ENCODE data around the gene ANKRD12. TPM values are rescaled to one million over a fixed set of nuclear protein-coding genes. Genes with fewer than 3 reads are reported as not detected.

ANKRD12 gene
- polyA plus RNA-seq, 1 donor from 2014 or later: 32.3 TPM

GRCh38 chr18:9196568-9196967 is 60.0 kb downstream of the ANKRD12 start:
- H3K79me2 ChIP-seq (replicated peaks; ENCODE audit: insufficient read depth, low read length): no peaks in the 10 kb centered on the region
- no peak overlapping the region for H3K4me3 ChIP-seq (ENCODE audit: low read length)
- no peaks in the 10 kb centered on the region for H3K9me3 ChIP-seq (ENCODE audit: low read length)
- no peaks in the 10 kb centered on the region for H3K9me2 ChIP-seq (ENCODE audit: insufficient read depth, low read length)
- no peaks in the 10 kb centered on the region for H3K27me3 ChIP-seq (ENCODE audit: insufficient read depth, low read depth, low read length)
- no peak overlapping the region for H3K4me2 ChIP-seq (ENCODE audit: low read length)
- H3K27ac ChIP-seq (ENCODE audit: low read length): no peak overlapping the region
- H3F3A ChIP-seq (ENCODE audit: insufficient read depth, low read length, poor library complexity, severe bottlenecking): no peaks in the 10 kb centered on the region
- TF ChIP-seq REST (IDR thresholded peaks at IDR 0.05; ENCODE audit: borderline replicate concordance): no peak
- TF ChIP-seq CTCF (IDR thresholded peaks at IDR 0.05; ENCODE audit: poor library complexity, severe bottlenecking): no peak
- no peak for TF ChIP-seq POLR2AphosphoS5 (IDR thresholded peaks at IDR 0.05)
- TF ChIP-seq EP300 (conservative IDR thresholded peaks at IDR 0.05; ENCODE audit: poor library complexity, severe bottlenecking): no peak
- no peak for TF ChIP-seq RAD21 (conservative IDR thresholded peaks at IDR 0.05)
- no peak for TF ChIP-seq MXI1 (conservative IDR thresholded peaks at IDR 0.05; ENCODE audit: poor library complexity, severe bottlenecking)
- no peak for TF ChIP-seq SMC3 (conservative IDR thresholded peaks at IDR 0.05; ENCODE audit: poor library complexity)
- no peak for TF ChIP-seq TAF1 (IDR thresholded peaks at IDR 0.05; ENCODE audit: low read depth)
- no peak for TF ChIP-seq EZH2 (IDR thresholded peaks at IDR 0.05; ENCODE audit: borderline replicate concordance, insufficient read depth, low read length, poor library complexity, severe bottlenecking)
- H2AFZ ChIP-seq (ENCODE audit: low read depth, low read length): no peak overlapping the region
- H4K20me1 ChIP-seq (ENCODE audit: insufficient read depth): no peaks in the 10 kb centered on the region
- no peaks in the 10 kb centered on the region for H3K36me3 ChIP-seq (ENCODE audit: insufficient read depth, low read length)
- no peak overlapping the region for H3K9ac ChIP-seq (ENCODE audit: low read length)

- Histone ChIP-seq H4K20me1 (ENCODE audit: insufficient read depth) (no peaks in the 10 kb centered on the region), H3K27ac (ENCODE audit: low read length) (no peak overlapping the region), H3K36me3 (ENCODE audit: insufficient read depth, low read length) (peaks cover 4% of the 10 kb centered on the region), H3K9me2 (ENCODE audit: insufficient read depth, low read length) (no peaks in the 10 kb centered on the region), H3K4me2 (ENCODE audit: low read length) (no peak overlapping the region), H3K9ac (ENCODE audit: low read length) (no peak overlapping the region), H3K79me2 (replicated peaks; ENCODE audit: insufficient read depth, low read length) (no peaks in the 10 kb centered on the region), H3K9me3 (ENCODE audit: low read length) (no peaks in the 10 kb centered on the region), H2AFZ (ENCODE audit: low read depth, low read length) (no peak overlapping the region), H3K27me3 (ENCODE audit: insufficient read depth, low read depth, low read length) (no peaks in the 10 kb centered on the region), H3F3A (ENCODE audit: insufficient read depth, low read length, poor library complexity, severe bottlenecking) (no peaks in the 10 kb centered on the region), H3K4me3 (ENCODE audit: low read length) (no peak overlapping the region)
- no peak for TF ChIP-seq POLR2AphosphoS5 (IDR thresholded peaks at IDR 0.05)
- no peak for TF ChIP-seq TAF1 (IDR thresholded peaks at IDR 0.05; ENCODE audit: low read depth)
- TF ChIP-seq REST (IDR thresholded peaks at IDR 0.05; ENCODE audit: borderline replicate concordance): no peak
- TF ChIP-seq MXI1 (conservative IDR thresholded peaks at IDR 0.05; ENCODE audit: poor library complexity, severe bottlenecking): no peak
- TF ChIP-seq EZH2 (IDR thresholded peaks at IDR 0.05; ENCODE audit: borderline replicate concordance, insufficient read depth, low read length, poor library complexity, severe bottlenecking): no peak
- TF ChIP-seq CTCF (IDR thresholded peaks at IDR 0.05; ENCODE audit: poor library complexity, severe bottlenecking): no peak
- TF ChIP-seq EP300 (conservative IDR thresholded peaks at IDR 0.05; ENCODE audit: poor library complexity, severe bottlenecking): no peak
- no peak for TF ChIP-seq SMC3 (conservative IDR thresholded peaks at IDR 0.05; ENCODE audit: poor library complexity)
- TF ChIP-seq RAD21 (conservative IDR thresholded peaks at IDR 0.05): no peak
Observed at GRCh38 chr18:9199681-9200080, 63.1 kb downstream of the ANKRD12 start.

Data from neural cell (in vitro differentiated cells).